Heart left ventricle (tissue), 13 donors: ENCODE results near the gene ADAMTSL5.

Experiments
- CTCF ChIP-seq, 12 donors: fragments of 200-600 bp; sonication (generic) in 4 of 12; IDR thresholded peaks; one replicate each; pipeline versions ENCODE4 v1.5.0 to v1.8.0; 2018 to 2022; ENCODE audit warnings: antibody characterized with exemption in 12 of 12, mild to moderate bottlenecking in 5 of 12
- POLR2A ChIP-seq, 2 donors: fragments of 450-650 bp; IDR thresholded peaks; one replicate each; pipeline ENCODE4 v1.6.1; 2017; ENCODE audit warnings: antibody characterized with exemption in 2 of 2, mild to moderate bottlenecking in 2 of 2, moderate library complexity in 2 of 2
- donor health status: ischemic (EF 13 %, LVEDD 7.1; RV severe dilation, severe dysfunction).
- donor health status: DM: no; HTN: yes; CAD: no.
- donor health status: DM: no; HTN: no; CAD: no.
- donor health status: ischemic (EF 25% LVEDD 6.9; RV normal size, moderate dysfunction).
- donor health status: ischemic (EF 25% LVEDD 5.7; RV mildly dilated, moderate dysfunction).
- donor health status: ischemic (EF 35%, LVEDD 5.7; RV mildly dilated, moderate dysfunction).
- donor health status: nonischemic (EF 11% LVEDD 7.7; RV severe dilation, severe dysfunction).
- donor health status: DM: yes; HTN: yes; CAD: no.
- donor health status: PGD.
- donor health status: ischemic (EF 29% LVEDD 5.4; RV normal size, mild dysfunction).
- donor health status: nonischemic (EF 23%, LVEDD 6.1; RV moderate dilation, normal function).

GRCh38 chr19:1460033-1460995 lies 52.5 kb downstream of the ADAMTSL5 start:
- TF ChIP-seq POLR2A (IDR thresholded peaks at IDR 0.05) (no peak), CTCF (IDR thresholded peaks at IDR 0.05) (no peak)
